Activated CD4-positive, alpha-beta T cell treated with anti-CD3 and anti-CD28 coated beads, Interleukin-2, amount 10 ng/mL, durations not matched to agents 7 days and 5 days (primary cell): ENCODE results near the gene TEX264. TPM values are rescaled to one million over a fixed set of nuclear protein-coding genes. Genes with fewer than 3 reads are reported as not detected.

ENCODE experiments used
- CTCF ChIA-PET: fragments of 350-600 bp; sonication (Branson Sonifier 250); formaldehyde crosslinking; loops from one replicate; lab custom pipeline; 2021; ENCODE audit warnings: antibody characterized with exemption; lab: Charles Lee
- POLR2A ChIA-PET: fragments of 350-600 bp; sonication (Branson Sonifier 250); formaldehyde crosslinking; loops from one replicate; lab custom pipeline; 2021; ENCODE audit warnings: antibody characterized with exemption; lab: Charles Lee
- DNase-seq: peaks from one replicate; pipeline ENCODE4 v3.0.0-alpha.2; 2020
- H3K27ac Mint-ChIP-seq: one replicate; pipeline ENCODE4 v1.8.0; 2021; ENCODE audit warnings: mild to moderate bottlenecking, moderate library complexity, mixed read lengths
- H3K27me3 Mint-ChIP-seq: one replicate; pipeline ENCODE4 v1.8.0; 2021; ENCODE audit warnings: mixed read lengths
- H3K36me3 Mint-ChIP-seq: one replicate; pipeline ENCODE4 v1.8.0; 2021; ENCODE audit warnings: low read depth, mixed read lengths
- H3K4me1 Mint-ChIP-seq: one replicate; pipeline ENCODE4 v1.8.0; 2021; ENCODE audit warnings: mixed read lengths
- H3K4me3 Mint-ChIP-seq: one replicate; pipeline ENCODE4 v1.8.0; 2021; ENCODE audit warnings: mild to moderate bottlenecking, moderate library complexity, mixed read lengths
- H3K9me3 Mint-ChIP-seq: one replicate; pipeline ENCODE4 v1.8.0; 2021; ENCODE audit warnings: mixed read lengths
- total RNA-seq, 2 experiments: library from RNA; stranded (reverse); gene quantifications; one replicate each; pipeline ENCODE4 v1.2.3, GENCODE V29; 2021

The TEX264 gene
- total RNA-seq, 2 experiments from 2014 or later, result 75.2 to 81.4 TPM

- CTCF ChIA-PET, result interaction anchor here (1.1 kb wide), 1 partner anchor 38 kb away, joined by 3 read pairs; no protein-coding TSS in a partner anchor
- POLR2A ChIA-PET, result no interaction called here
- Mint-ChIP-seq H3K9me3 (no peaks in the 10 kb centered on the region), H3K27ac (no peak overlapping the region), H3K27me3 (peaks cover 4% of the 10 kb centered on the region), H3K4me1 (peaks cover 2% of the 10 kb centered on the region), H3K36me3 (peaks cover 1% of the 10 kb centered on the region), H3K4me3 (no peak overlapping the region)
- DNase-seq, result no peak
These were observed 41.5 kb downstream of the TEX264 start for GRCh38 chr3:51712511-51712931.

GRCh38 chr3:51712963-51713362 lies 41.9 kb downstream of the TEX264 start:
- Mint-ChIP-seq H3K9me3 (no peaks in the 10 kb centered on the region), H3K4me1 (peaks cover 2% of the 10 kb centered on the region), H3K27me3 (no peaks in the 10 kb centered on the region), H3K4me3 (no peak overlapping the region), H3K36me3 (peaks cover 1% of the 10 kb centered on the region), H3K27ac (no peak overlapping the region)
- POLR2A ChIA-PET, result no interaction called here
- DNase-seq, result no peak
- CTCF ChIA-PET, result interaction anchor here (1.1 kb wide), 1 partner anchor 38 kb away, joined by 3 read pairs; no protein-coding TSS in a partner anchor

GRCh38 chr3:51715231-51715976 lies 44.4 kb downstream of the TEX264 start:
- no peaks in the 10 kb centered on the region for H3K9me3 Mint-ChIP-seq
- no peaks in the 10 kb centered on the region for H3K36me3 Mint-ChIP-seq
- peaks cover 18% of the 10 kb centered on the region for H3K4me1 Mint-ChIP-seq
- no peak overlapping the region for H3K4me3 Mint-ChIP-seq
- H3K27me3 Mint-ChIP-seq, result no peaks in the 10 kb centered on the region
- no peak for DNase-seq
- ChIA-PET CTCF (interaction anchor here (1.2 to 1.5 kb wide), 2 partner anchors 26 to 213 kb away, joined by 4 read pairs; no protein-coding TSS in a partner anchor), POLR2A (no interaction called here)
- H3K27ac Mint-ChIP-seq, result no peak overlapping the region

- ChIA-PET CTCF (interaction anchor here (1.1 to 1.5 kb wide), 4 partner anchors 26 to 214 kb away, joined by 3 to 4 read pairs (median 4); no protein-coding TSS in a partner anchor), POLR2A (no interaction called here)
- no peaks in the 10 kb centered on the region for H3K27me3 Mint-ChIP-seq
- H3K9me3 Mint-ChIP-seq, result no peaks in the 10 kb centered on the region
- H3K36me3 Mint-ChIP-seq, result no peaks in the 10 kb centered on the region
- peaks cover 22% of the 10 kb centered on the region for H3K4me1 Mint-ChIP-seq
- H3K27ac Mint-ChIP-seq, result no peak overlapping the region
- H3K4me3 Mint-ChIP-seq, result no peak overlapping the region
- no peak for DNase-seq
These were observed 44.9 kb downstream of the TEX264 start for GRCh38 chr3:51715977-51716294.

GRCh38 chr3:51716805-51717204 lies 45.8 kb downstream of the TEX264 start:
- Mint-ChIP-seq H3K4me1 (peaks cover 31% of the 10 kb centered on the region), H3K4me3 (no peak overlapping the region), H3K27ac (no peak overlapping the region), H3K27me3 (no peaks in the 10 kb centered on the region), H3K9me3 (no peaks in the 10 kb centered on the region), H3K36me3 (no peaks in the 10 kb centered on the region)
- no peak for DNase-seq
- POLR2A ChIA-PET, result no interaction called here
- CTCF ChIA-PET, result interaction anchor here (1.1 to 1.5 kb wide), 4 partner anchors 27 to 215 kb away, joined by 3 to 4 read pairs (median 4); no protein-coding TSS in a partner anchor

GRCh38 chr3:51717446-51717845 lies 46.4 kb downstream of the TEX264 start:
- Mint-ChIP-seq H3K27me3 (no peaks in the 10 kb centered on the region), H3K9me3 (no peaks in the 10 kb centered on the region), H3K27ac (no peak overlapping the region), H3K36me3 (no peaks in the 10 kb centered on the region), H3K4me3 (no peak overlapping the region), H3K4me1 (peaks cover 35% of the 10 kb centered on the region)
- POLR2A ChIA-PET, result no interaction called here
- DNase-seq, result no peak
- CTCF ChIA-PET, result interaction anchor here (1.3 kb wide), 1 partner anchor 35 kb away, joined by 4 read pairs; no protein-coding TSS in a partner anchor

GRCh38 chr3:51717947-51718346 lies 46.9 kb downstream of the TEX264 start:
- Mint-ChIP-seq H3K4me1 (peaks cover 36% of the 10 kb centered on the region), H3K4me3 (no peak overlapping the region), H3K27ac (no peak overlapping the region), H3K9me3 (no peaks in the 10 kb centered on the region), H3K36me3 (no peaks in the 10 kb centered on the region), H3K27me3 (no peaks in the 10 kb centered on the region)
- no peak for DNase-seq
- ChIA-PET CTCF (interaction anchor here (1.8 kb wide), 1 partner anchor 36 kb away, joined by 7 read pairs; no protein-coding TSS in a partner anchor), POLR2A (no interaction called here)

- Mint-ChIP-seq H3K36me3 (no peaks in the 10 kb centered on the region), H3K4me3 (no peak overlapping the region), H3K27me3 (no peaks in the 10 kb centered on the region), H3K4me1 (peaks cover 36% of the 10 kb centered on the region), H3K9me3 (no peaks in the 10 kb centered on the region), H3K27ac (no peak overlapping the region)
- peak; percentile 78 for DNase-seq
- POLR2A ChIA-PET, result no interaction called here
- CTCF ChIA-PET, result interaction anchor here (0.6 to 2.5 kb wide), 16 partner anchors 11 to 221 kb away, joined by 3 to 11 read pairs (median 3); no protein-coding TSS in a partner anchor
These were observed 47.7 kb downstream of the TEX264 start for GRCh38 chr3:51718547-51719409.

- CTCF ChIA-PET, result interaction anchor here (0.9 to 2.5 kb wide), 14 partner anchors 10 to 221 kb away, joined by 3 to 11 read pairs (median 3); no protein-coding TSS in a partner anchor
These were observed 48.5 kb downstream of the TEX264 start for GRCh38 chr3:51719410-51720025.

GRCh38 chr3:51720292-51721061 lies 49.4 kb downstream of the TEX264 start:
- H3K9me3 Mint-ChIP-seq, result no peaks in the 10 kb centered on the region
- POLR2A ChIA-PET, result no interaction called here
- no peaks in the 10 kb centered on the region for H3K36me3 Mint-ChIP-seq
- no peak overlapping the region for H3K4me3 Mint-ChIP-seq
- CTCF ChIA-PET, result interaction anchor here (1.2 to 2.5 kb wide), 4 partner anchors 9 to 79 kb away, joined by 3 to 11 read pairs (median 6); no protein-coding TSS in a partner anchor
- H3K27ac Mint-ChIP-seq, result no peak overlapping the region
- H3K4me1 Mint-ChIP-seq, result peaks cover 36% of the 10 kb centered on the region
- DNase-seq, result no peak
- H3K27me3 Mint-ChIP-seq, result no peaks in the 10 kb centered on the region

More at GRCh38 chr3:51719410-51720025, 48.5 kb downstream of the TEX264 start:
- peaks cover 36% of the 10 kb centered on the region for H3K4me1 Mint-ChIP-seq
- POLR2A ChIA-PET, result no interaction called here
- H3K27ac Mint-ChIP-seq, result no peak overlapping the region
- H3K9me3 Mint-ChIP-seq, result no peaks in the 10 kb centered on the region
- no peaks in the 10 kb centered on the region for H3K36me3 Mint-ChIP-seq
- no peak for DNase-seq
- no peaks in the 10 kb centered on the region for H3K27me3 Mint-ChIP-seq
- no peak overlapping the region for H3K4me3 Mint-ChIP-seq

GRCh38 chr3:51721062-51721745 lies 50.2 kb downstream of the TEX264 start:
- Mint-ChIP-seq H3K27ac (peak overlapping the region; percentile 72), H3K9me3 (no peaks in the 10 kb centered on the region), H3K36me3 (no peaks in the 10 kb centered on the region), H3K27me3 (no peaks in the 10 kb centered on the region), H3K4me1 (peaks cover 36% of the 10 kb centered on the region), H3K4me3 (no peak overlapping the region)
- POLR2A ChIA-PET, result no interaction called here
- CTCF ChIA-PET, result interaction anchor here (1.2 to 2.5 kb wide), 3 partner anchors 29 to 78 kb away, joined by 3 to 11 read pairs (median 3); no protein-coding TSS in a partner anchor
- DNase-seq, result no peak
